GM12891 (cell line): ENCODE data around the gene ID2.

Experiments used
- POLR2A ChIP-seq: IDR thresholded peaks from 2 replicates; pipeline ENCODE4 v1.6.1; 2011; ENCODE audit warnings: low read depth, low read length, control low read depth
- POLR2AphosphoS5 ChIP-seq: IDR thresholded peaks from 2 replicates; pipeline ENCODE4 v1.6.1; 2011; ENCODE audit warnings: low read depth, low read length, control low read depth
- SPI1 ChIP-seq: IDR thresholded peaks from 2 replicates; pipeline ENCODE4 v1.6.1; 2011; ENCODE audit warnings: low read depth, low read length, control low read depth
- TAF1 ChIP-seq: IDR thresholded peaks from 2 replicates; pipeline ENCODE4 v1.6.1; 2011; ENCODE audit warnings: low read depth, low read length, control low read depth

GRCh38 chr2:8634466-8635172, 47.2 kb upstream of the ID2 start:
- TF ChIP-seq SPI1, result no peak
- no peak for TF ChIP-seq POLR2AphosphoS5
- TF ChIP-seq POLR2A, result no peak
- no peak for TF ChIP-seq TAF1
